Fibroblast of skin of right biceps (primary cell): ENCODE results near the gene PPID.
"Not testable (repeated sequence)": the region's sequence is repeated elsewhere in the genome, so short reads cannot be mapped to it uniquely, and the experiment has no call there.

Experiments used
- DNase-seq: peaks from one replicate; pipeline ENCODE4 v3.0.0-alpha.2; 2013

The PPID gene

GRCh38 chr4:158722917-158723793, at the start of gene PPID:
Gene PPID, minus strand, starts transcription at chr4:158723396. Its CDS starts 108 bp downstream, at chr4:158723288.
- DNase-seq, result peak; percentile 79

- no peak for DNase-seq
Measured at GRCh38 chr4:158771776-158772175, 48.6 kb upstream of the PPID start.

GRCh38 chr4:158770671-158771070, 47.5 kb upstream of the PPID start:
- DNase-seq, result no peak

- DNase-seq, result peak; percentile 52
Measured at GRCh38 chr4:158769175-158769921, 46.2 kb upstream of the PPID start.

- DNase-seq, result peak; percentile 80
Measured at GRCh38 chr4:158768555-158769174, 45.5 kb upstream of the PPID start, which contains the start of gene FNIP2. Gene FNIP2, plus strand, starts transcription at chr4:158769026. Its CDS starts 187 bp downstream, at chr4:158769213.

DNA sequence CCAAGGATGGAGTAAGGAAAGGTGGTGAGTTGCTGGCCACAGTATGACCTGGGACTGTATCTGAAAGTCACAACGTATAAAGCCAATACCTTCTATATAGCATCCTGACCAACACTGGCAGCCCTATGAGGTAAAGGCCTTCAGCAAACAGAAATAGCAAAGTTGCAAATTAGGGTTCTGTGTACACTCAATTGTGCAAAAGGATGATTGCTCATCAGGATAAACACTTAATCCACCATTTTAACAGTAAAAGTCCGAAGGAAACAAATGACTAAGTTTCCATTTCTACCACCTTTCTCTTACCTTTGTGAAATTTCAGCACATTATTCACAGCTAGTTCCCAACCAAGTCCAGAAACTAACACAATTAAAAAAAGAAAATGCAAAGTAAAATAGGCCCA, 44.3 kb upstream of the PPID start:
- no peak for DNase-seq

DNA sequence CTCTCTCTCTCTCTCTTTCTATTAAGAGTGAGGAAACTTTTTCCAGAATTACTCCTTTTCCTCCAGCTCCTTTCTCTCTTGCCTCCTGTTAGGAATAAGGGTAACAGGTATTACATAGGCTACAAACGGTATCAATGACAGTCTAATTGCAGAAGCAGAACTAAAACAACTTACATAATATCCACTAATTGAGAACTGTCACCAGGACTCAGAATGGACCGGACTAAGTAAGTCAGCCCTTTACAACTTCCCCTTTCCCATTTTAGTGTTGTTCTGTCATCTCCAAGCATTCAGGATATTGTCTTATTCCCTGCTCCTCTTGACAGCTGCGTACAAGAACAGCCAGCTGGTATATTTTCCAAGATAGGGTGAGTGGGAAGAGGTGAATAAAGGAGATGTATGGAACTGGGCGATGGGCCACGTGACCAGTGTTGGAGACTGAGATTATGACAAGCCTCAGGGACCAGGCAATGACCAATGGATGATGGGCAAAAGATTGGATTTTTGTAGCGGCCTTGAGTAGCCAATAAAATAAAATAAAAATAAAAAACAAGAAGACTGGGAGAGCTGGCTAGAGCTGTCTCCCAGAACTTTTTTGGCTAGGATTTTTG, 43.3 kb upstream of the PPID start:
- no peak for DNase-seq

DNA sequence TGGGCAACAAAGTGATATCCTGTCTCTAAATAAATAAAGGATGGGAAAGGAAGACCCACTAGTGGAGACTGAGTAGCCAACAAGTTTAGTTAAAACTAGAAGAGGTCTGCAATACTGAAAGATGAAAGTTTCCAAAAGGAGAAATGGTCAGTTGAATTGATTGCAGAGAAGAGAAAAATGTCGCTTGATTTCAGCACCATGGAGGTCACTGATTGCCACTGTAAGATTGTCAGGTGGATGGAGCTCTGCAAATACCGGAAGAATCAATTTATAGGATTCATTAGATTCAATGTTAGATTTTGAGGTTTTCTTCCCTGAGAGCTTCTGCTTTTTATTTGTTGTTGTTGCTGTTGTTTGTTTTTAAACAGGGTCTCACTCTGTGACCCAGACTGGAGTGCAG, 40.3 kb upstream of the PPID start:
- no peak for DNase-seq

- DNase-seq, result no peak
Measured at GRCh38 chr4:158762553-158762952, 39.4 kb upstream of the PPID start.

- DNase-seq, result peak; percentile 68
Measured at GRCh38 chr4:158760866-158761265, 37.7 kb upstream of the PPID start.

DNA sequence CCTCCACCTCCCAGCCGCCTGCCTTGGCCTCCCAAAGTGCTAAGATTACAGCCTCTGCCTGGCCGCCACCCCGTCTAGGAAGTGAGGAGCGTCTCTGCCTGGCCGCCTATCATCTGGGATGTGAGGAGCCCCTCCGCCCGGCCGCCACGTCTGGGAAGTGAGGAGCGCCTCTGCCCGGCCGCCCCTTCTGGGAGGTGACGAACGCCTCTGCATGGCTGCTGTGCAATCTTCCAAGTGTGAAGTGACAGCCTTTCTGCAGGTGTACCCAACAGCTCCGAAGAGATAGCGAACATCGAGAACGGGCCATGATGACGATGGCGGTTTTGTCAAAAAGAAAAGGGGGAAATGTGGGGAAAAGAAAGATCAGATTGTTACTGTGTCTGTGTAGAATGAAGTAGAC, 36.3 kb upstream of the PPID start:
- DNase-seq, result not testable (repeated sequence)

- DNase-seq, result no peak
Measured at GRCh38 chr4:158758703-158759102, 35.5 kb upstream of the PPID start.

DNA sequence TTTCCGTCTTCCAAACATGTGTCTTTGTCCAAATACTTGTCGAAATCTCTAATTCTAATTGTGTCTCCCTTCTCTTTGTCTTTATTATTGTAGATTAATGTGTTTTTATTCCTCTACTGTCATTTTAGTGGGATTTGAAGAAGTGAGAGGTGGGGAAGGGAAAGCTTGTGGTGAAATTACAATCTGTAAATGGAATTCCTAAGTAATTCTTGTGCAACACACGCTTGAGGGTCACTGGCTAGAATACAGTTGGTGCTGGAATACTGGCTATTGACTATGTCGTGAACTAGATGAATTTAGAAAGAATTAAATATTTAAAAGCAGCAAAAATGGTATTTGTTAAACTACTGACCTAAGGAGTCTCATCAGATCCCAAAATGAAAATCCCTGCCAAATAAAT, 34.9 kb upstream of the PPID start:
- peak; percentile 63 for DNase-seq

DNA sequence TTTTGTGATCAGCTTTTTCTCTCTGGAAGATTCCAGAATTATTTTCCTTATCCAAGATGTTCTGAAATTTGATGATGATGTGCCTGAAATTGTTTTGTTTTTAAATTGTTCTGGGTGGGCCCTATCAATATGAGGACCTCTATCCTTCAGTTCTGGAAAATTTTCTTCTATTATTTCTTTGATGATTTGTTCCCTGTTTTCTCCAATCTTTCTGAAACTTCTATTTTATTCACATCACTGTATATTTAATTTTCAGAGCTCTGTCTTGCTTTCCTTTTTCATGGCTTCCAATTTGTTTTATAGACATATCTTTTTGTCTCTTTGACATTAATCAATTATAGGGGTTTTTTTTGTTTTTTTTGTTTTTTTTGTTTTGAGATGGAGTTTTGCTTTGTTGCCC, 33.4 kb upstream of the PPID start:
- no peak for DNase-seq

DNA sequence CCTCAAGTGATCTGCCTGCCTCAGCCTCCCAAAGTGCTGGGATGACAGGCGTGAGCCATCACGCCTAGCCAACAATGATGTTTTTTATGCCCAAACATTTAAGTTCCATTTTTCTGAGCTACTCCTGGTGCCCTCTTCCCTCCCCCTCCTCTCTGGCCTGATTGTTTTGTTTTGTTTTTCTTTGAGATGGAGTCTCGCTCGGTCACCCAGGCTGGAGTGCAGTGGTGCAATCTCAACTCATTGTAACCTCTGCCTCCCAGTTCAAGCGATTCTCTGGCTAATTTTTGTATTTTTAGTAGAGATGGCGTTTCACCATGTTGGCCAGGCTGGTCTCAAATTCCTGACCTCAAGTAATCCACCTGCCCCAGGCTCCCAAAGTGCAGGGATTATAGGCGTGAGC, 32.6 kb upstream of the PPID start:
- not testable (repeated sequence) for DNase-seq

GRCh38 chr4:158754385-158755180, 31.4 kb upstream of the PPID start:
- peak; percentile 57 for DNase-seq

GRCh38 chr4:158750379-158750778, 27.2 kb upstream of the PPID start:
- peak; percentile 87 for DNase-seq

- DNase-seq, result not testable (repeated sequence)
Measured at GRCh38 chr4:158746537-158746936, 23.3 kb upstream of the PPID start.

GRCh38 chr4:158741326-158742021, 18.3 kb upstream of the PPID start:
- no peak for DNase-seq

- DNase-seq, result no peak
Measured at GRCh38 chr4:158739600-158739999, 16.4 kb upstream of the PPID start.

DNA sequence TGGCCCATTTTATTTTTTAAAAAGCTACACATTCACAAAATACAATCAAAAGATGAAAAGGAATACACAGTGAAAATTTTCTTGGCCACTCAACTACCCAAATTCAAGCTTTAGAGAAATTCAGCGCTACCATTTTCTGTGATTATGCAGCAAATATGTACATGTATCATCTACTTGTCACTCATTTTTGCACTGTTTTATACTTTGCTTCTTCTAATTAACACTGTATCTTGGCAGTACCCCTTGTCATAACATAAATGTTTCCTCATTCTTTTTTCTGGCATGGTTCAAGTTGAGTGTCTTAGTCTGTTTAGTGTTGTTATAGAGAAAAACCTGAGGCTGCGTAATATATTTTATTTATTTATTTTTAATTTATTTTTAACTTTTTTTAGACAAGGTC, 15.7 kb upstream of the PPID start:
- no peak for DNase-seq
